ENCODE measurements around the gene FERMT1. TPM values are rescaled to one million over a fixed set of nuclear protein-coding genes. Genes with fewer than 3 reads are reported as not detected.

Gene FERMT1
- total RNA-seq, 2 experiments from 2014 or later = not detected

- ChIA-PET CTCF (ENCODE audit: unreplicated experiment) (no interaction called here), POLR2A (no interaction called here)
- no peak overlapping the region for H3K27ac ChIP-seq (ENCODE audit: low read depth, low read length, poor library complexity, severe bottlenecking)
- no peaks in the 10 kb centered on the region; the same call in 1 of the 2 replicates for H4K20me1 ChIP-seq (ENCODE audit: insufficient read depth, low read length)
- intact Hi-C loops (cut with micrococcal nuclease; ENCODE audit: unreplicated experiment) = no loop called here
- no peak overlapping the region for H2AFZ ChIP-seq (ENCODE audit: low read length)
- DNase-seq (ENCODE audit: low spot score) = no peak
- no peaks in the 10 kb centered on the region for H3K9me2 ChIP-seq (ENCODE audit: insufficient read depth, low read length)
- no peak overlapping the region for H3K4me3 ChIP-seq (ENCODE audit: low read depth, low read length, poor library complexity, severe bottlenecking)
- H3K4me1 ChIP-seq (ENCODE audit: insufficient read depth, low read length, poor library complexity, severe bottlenecking) = no peaks in the 10 kb centered on the region
- TF ChIP-seq EZH2phosphoT487 (IDR thresholded peaks at IDR 0.05; ENCODE audit: borderline replicate concordance, low read depth, low read length) (no peak), CTCF (conservative IDR thresholded peaks at IDR 0.05; ENCODE audit: low read length) (no peak)
- no peaks in the 10 kb centered on the region for H3K36me3 ChIP-seq (ENCODE audit: insufficient read depth, low read length)
- BruUV-seq (replicated peaks) = no TSS peak
- H3K9me3 ChIP-seq (ENCODE audit: low read length) = no peaks in the 10 kb centered on the region
- H3K4me2 ChIP-seq (ENCODE audit: low read length) = no peak overlapping the region
- H3K79me2 ChIP-seq (ENCODE audit: insufficient read depth, low read depth, low read length) = no peaks in the 10 kb centered on the region
Observed at GRCh38 chr20:6121504-6121903, 1.3 kb downstream of the FERMT1 start.

GRCh38 chr20:6120491-6120988 is 2.3 kb downstream of the FERMT1 start:
- intact Hi-C loops (cut with micrococcal nuclease; ENCODE audit: unreplicated experiment) = no loop called here
- H2AFZ ChIP-seq (ENCODE audit: low read length) = no peak overlapping the region
- no peaks in the 10 kb centered on the region; the same call in 1 of the 2 replicates for H4K20me1 ChIP-seq (ENCODE audit: insufficient read depth, low read length)
- no peaks in the 10 kb centered on the region for H3K36me3 ChIP-seq (ENCODE audit: insufficient read depth, low read length)
- H3K9me2 ChIP-seq (ENCODE audit: insufficient read depth, low read length) = no peaks in the 10 kb centered on the region
- no peak for DNase-seq (ENCODE audit: low spot score)
- no peaks in the 10 kb centered on the region for H3K79me2 ChIP-seq (ENCODE audit: insufficient read depth, low read depth, low read length)
- BruUV-seq (replicated peaks) = no TSS peak
- ChIA-PET POLR2A (no interaction called here), CTCF (ENCODE audit: unreplicated experiment) (no interaction called here)
- no peak overlapping the region for H3K27ac ChIP-seq (ENCODE audit: low read depth, low read length, poor library complexity, severe bottlenecking)
- TF ChIP-seq EZH2phosphoT487 (IDR thresholded peaks at IDR 0.05; ENCODE audit: borderline replicate concordance, low read depth, low read length) (no peak), CTCF (conservative IDR thresholded peaks at IDR 0.05; ENCODE audit: low read length) (no peak)
- H3K4me2 ChIP-seq (ENCODE audit: low read length) = no peak overlapping the region
- H3K4me3 ChIP-seq (ENCODE audit: low read depth, low read length, poor library complexity, severe bottlenecking) = no peak overlapping the region
- no peaks in the 10 kb centered on the region for H3K4me1 ChIP-seq (ENCODE audit: insufficient read depth, low read length, poor library complexity, severe bottlenecking)
- H3K9me3 ChIP-seq (ENCODE audit: low read length) = no peaks in the 10 kb centered on the region

- no peaks in the 10 kb centered on the region for H3K9me3 ChIP-seq (ENCODE audit: low read length)
- H3K79me2 ChIP-seq (ENCODE audit: insufficient read depth, low read depth, low read length) = no peaks in the 10 kb centered on the region
- no peaks in the 10 kb centered on the region for H3K36me3 ChIP-seq (ENCODE audit: insufficient read depth, low read length)
- BruUV-seq (replicated peaks) = no TSS peak
- CTCF ChIA-PET (ENCODE audit: unreplicated experiment) = no interaction called here
- DNase-seq (ENCODE audit: low spot score) = no peak
- H4K20me1 ChIP-seq (ENCODE audit: insufficient read depth, low read length) = no peaks in the 10 kb centered on the region
- H3K27ac ChIP-seq (ENCODE audit: low read depth, low read length, poor library complexity, severe bottlenecking) = no peak overlapping the region
- no peak for TF ChIP-seq EZH2phosphoT487 (IDR thresholded peaks at IDR 0.05; ENCODE audit: borderline replicate concordance, low read depth, low read length)
- TF ChIP-seq CTCF (conservative IDR thresholded peaks at IDR 0.05; ENCODE audit: low read length) = no peak
- intact Hi-C loops (cut with micrococcal nuclease; ENCODE audit: unreplicated experiment) = no loop called here
- no peak overlapping the region for H2AFZ ChIP-seq (ENCODE audit: low read length)
- POLR2A ChIA-PET = interaction anchor here (0.7 kb wide), 1 partner anchor 70 kb away, joined by 3 read pairs; no protein-coding TSS in a partner anchor
- H3K4me3 ChIP-seq (ENCODE audit: low read depth, low read length, poor library complexity, severe bottlenecking) = no peak overlapping the region
- no peak overlapping the region for H3K4me2 ChIP-seq (ENCODE audit: low read length)
- no peaks in the 10 kb centered on the region for H3K4me1 ChIP-seq (ENCODE audit: insufficient read depth, low read length, poor library complexity, severe bottlenecking)
- no peaks in the 10 kb centered on the region for H3K9me2 ChIP-seq (ENCODE audit: insufficient read depth, low read length)
Observed at GRCh38 chr20:6116758-6117157, 6.1 kb downstream of the FERMT1 start.
